ENCODE measurements around the gene CHRNA10.

DNA sequence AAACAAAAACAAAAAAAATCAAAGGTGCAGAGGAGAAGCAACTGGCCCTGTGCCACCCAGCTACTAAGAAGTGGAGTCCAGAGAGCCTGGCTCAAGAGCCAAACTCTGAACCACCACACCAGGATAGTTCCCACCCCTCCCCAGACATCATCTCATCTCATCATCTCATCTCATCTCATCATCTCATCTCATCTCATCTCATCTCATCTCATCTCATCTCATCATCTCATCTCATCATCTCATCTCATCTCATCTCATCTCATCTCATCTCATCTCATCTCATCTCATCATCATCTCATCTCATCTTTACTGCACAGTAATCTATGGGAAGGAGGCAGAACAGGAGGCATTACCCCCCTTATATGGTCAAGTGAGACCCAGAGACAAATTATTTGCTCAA, 8.3 kb downstream of the CHRNA10 start:
- TF ChIP-seq, protein P1, sequence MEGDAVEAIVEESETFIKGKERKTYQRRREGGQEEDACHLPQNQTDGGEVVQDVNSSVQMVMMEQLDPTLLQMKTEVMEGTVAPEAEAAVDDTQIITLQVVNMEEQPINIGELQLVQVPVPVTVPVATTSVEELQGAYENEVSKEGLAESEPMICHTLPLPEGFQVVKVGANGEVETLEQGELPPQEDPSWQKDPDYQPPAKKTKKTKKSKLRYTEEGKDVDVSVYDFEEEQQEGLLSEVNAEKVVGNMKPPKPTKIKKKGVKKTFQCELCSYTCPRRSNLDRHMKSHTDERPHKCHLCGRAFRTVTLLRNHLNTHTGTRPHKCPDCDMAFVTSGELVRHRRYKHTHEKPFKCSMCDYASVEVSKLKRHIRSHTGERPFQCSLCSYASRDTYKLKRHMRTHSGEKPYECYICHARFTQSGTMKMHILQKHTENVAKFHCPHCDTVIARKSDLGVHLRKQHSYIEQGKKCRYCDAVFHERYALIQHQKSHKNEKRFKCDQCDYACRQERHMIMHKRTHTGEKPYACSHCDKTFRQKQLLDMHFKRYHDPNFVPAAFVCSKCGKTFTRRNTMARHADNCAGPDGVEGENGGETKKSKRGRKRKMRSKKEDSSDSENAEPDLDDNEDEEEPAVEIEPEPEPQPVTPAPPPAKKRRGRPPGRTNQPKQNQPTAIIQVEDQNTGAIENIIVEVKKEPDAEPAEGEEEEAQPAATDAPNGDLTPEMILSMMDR (IDR thresholded peaks at IDR 0.05; ENCODE audit: poor library complexity): no peak
- TF ChIP-seq EZH2 (IDR thresholded peaks at IDR 0.05; ENCODE audit: borderline replicate concordance) (no peak), EZH2phosphoT487 (IDR thresholded peaks at IDR 0.05; ENCODE audit: low read depth, severe bottlenecking, unreplicated experiment) (no peak)

Measured in hepatocyte (in vitro differentiated cells).